Stimulated activated CD4-positive, alpha-beta T cell treated with anti-CD3 and anti-CD28 coated beads, Interleukin-2, amount 100 ng/mL, for 48 hours (primary cell): ENCODE data around the gene NT5C2.
"Not testable (repeated sequence)": the region's sequence is repeated elsewhere in the genome, so short reads cannot be mapped to it uniquely, and the experiment has no call there.

Experiments used
- DNase-seq, 2 donors: peaks; one replicate each; pipeline ENCODE4 v3.0.0-alpha.2; 2020

Gene NT5C2

GRCh38 chr10:103199488-103199887 is 6.4 kb upstream of the NT5C2 start:
- DNase-seq = no peak

- no peak for DNase-seq
Observed at GRCh38 chr10:103198648-103199047, 5.6 kb upstream of the NT5C2 start.

GRCh38 chr10:103197903-103198302 is 4.8 kb upstream of the NT5C2 start:
- no peak for DNase-seq

GRCh38 chr10:103197174-103197573 is 4.1 kb upstream of the NT5C2 start:
- DNase-seq = peak; percentile 10 to 13

GRCh38 chr10:103196516-103196915 is 3.4 kb upstream of the NT5C2 start:
- DNase-seq = no peak

GRCh38 chr10:103193820-103194529 is 903 bp upstream of the NT5C2 start:
- DNase-seq = no peak

- DNase-seq = peak; percentile 53 to 56
Observed at GRCh38 chr10:103192451-103193106, 493 bp downstream of the NT5C2 start.

- DNase-seq = peak in 1 of 2 donors; percentile 6
Observed at GRCh38 chr10:103192089-103192450, 1.0 kb downstream of the NT5C2 start.

- DNase-seq = not testable (repeated sequence)
Observed at GRCh38 chr10:103191198-103191597, 1.9 kb downstream of the NT5C2 start.

- DNase-seq = no peak
Observed at GRCh38 chr10:103188853-103189252, 4.2 kb downstream of the NT5C2 start.

GRCh38 chr10:103186128-103186527 is 6.9 kb downstream of the NT5C2 start:
- DNase-seq = no peak

GRCh38 chr10:103184615-103185014 is 8.5 kb downstream of the NT5C2 start:
- DNase-seq = no peak

- not testable (repeated sequence) for DNase-seq
Observed at GRCh38 chr10:103183991-103184451, 9.1 kb downstream of the NT5C2 start.

GRCh38 chr10:103181244-103181643 is 11.8 kb downstream of the NT5C2 start:
- no peak for DNase-seq

GRCh38 chr10:103180491-103180890 is 12.6 kb downstream of the NT5C2 start:
- DNase-seq = no peak

- DNase-seq = no peak
Observed at GRCh38 chr10:103177123-103177522, 15.9 kb downstream of the NT5C2 start.

GRCh38 chr10:103175580-103176285 is 17.3 kb downstream of the NT5C2 start:
- no peak for DNase-seq

- not testable (repeated sequence) for DNase-seq
Observed at GRCh38 chr10:103174324-103174723, 18.7 kb downstream of the NT5C2 start.

- no peak for DNase-seq
Observed at GRCh38 chr10:103171278-103171677, 21.8 kb downstream of the NT5C2 start.

- DNase-seq = no peak
Observed at GRCh38 chr10:103168438-103168837, 24.6 kb downstream of the NT5C2 start.

GRCh38 chr10:103167554-103167953 is 25.5 kb downstream of the NT5C2 start:
- not testable (repeated sequence) for DNase-seq

- no peak for DNase-seq
Observed at GRCh38 chr10:103166523-103166922, 26.5 kb downstream of the NT5C2 start.

GRCh38 chr10:103163766-103164403 is 29.2 kb downstream of the NT5C2 start:
- DNase-seq = not testable (repeated sequence)
